ENCODE results near the gene GID8. TPM values are rescaled to one million over a fixed set of nuclear protein-coding genes. Genes with fewer than 3 reads are reported as not detected.

GID8 gene
- polyA plus RNA-seq, 1 donor from 2014 or later = 54.8 TPM

- H3K9me3 ChIP-seq (ENCODE audit: low read length) = no peaks in the 10 kb centered on the region
- H3K27ac ChIP-seq (ENCODE audit: low read length) = no peak overlapping the region
- H3F3A ChIP-seq (ENCODE audit: insufficient read depth, low read length, poor library complexity, severe bottlenecking) = no peaks in the 10 kb centered on the region
- no peak overlapping the region for H3K9ac ChIP-seq (ENCODE audit: low read length)
- H3K4me3 ChIP-seq (ENCODE audit: low read length) = no peak overlapping the region
- no peaks in the 10 kb centered on the region for H3K27me3 ChIP-seq (ENCODE audit: insufficient read depth, low read depth, low read length)
- no peaks in the 10 kb centered on the region for H3K79me2 ChIP-seq (replicated peaks; ENCODE audit: insufficient read depth, low read length)
- H3K4me2 ChIP-seq (ENCODE audit: low read length) = no peak overlapping the region
- no peak overlapping the region for H2AFZ ChIP-seq (ENCODE audit: low read depth, low read length)
- no peaks in the 10 kb centered on the region for H3K9me2 ChIP-seq (ENCODE audit: insufficient read depth, low read length)
- H3K36me3 ChIP-seq (ENCODE audit: insufficient read depth, low read length) = no peaks in the 10 kb centered on the region
- no peak for TF ChIP-seq POLR2AphosphoS5 (IDR thresholded peaks at IDR 0.05)
- TF ChIP-seq RAD21 (conservative IDR thresholded peaks at IDR 0.05) = no peak
- no peak for TF ChIP-seq EP300 (conservative IDR thresholded peaks at IDR 0.05; ENCODE audit: poor library complexity, severe bottlenecking)
- no peak for TF ChIP-seq REST (IDR thresholded peaks at IDR 0.05; ENCODE audit: borderline replicate concordance)
- TF ChIP-seq CTCF (IDR thresholded peaks at IDR 0.05; ENCODE audit: poor library complexity, severe bottlenecking) = no peak
- TF ChIP-seq TAF1 (IDR thresholded peaks at IDR 0.05; ENCODE audit: low read depth) = no peak
- TF ChIP-seq EZH2 (IDR thresholded peaks at IDR 0.05; ENCODE audit: borderline replicate concordance, insufficient read depth, low read length, poor library complexity, severe bottlenecking) = no peak
- no peak for TF ChIP-seq MXI1 (conservative IDR thresholded peaks at IDR 0.05; ENCODE audit: poor library complexity, severe bottlenecking)
- no peak for TF ChIP-seq SMC3 (conservative IDR thresholded peaks at IDR 0.05; ENCODE audit: poor library complexity)
- H4K20me1 ChIP-seq (ENCODE audit: insufficient read depth) = no peaks in the 10 kb centered on the region
These were observed 17.8 kb downstream of the GID8 start for GRCh38 chr20:62955519-62956386.

GRCh38 chr20:62956387-62957135, 18.6 kb downstream of the GID8 start:
- Histone ChIP-seq H3K4me2 (ENCODE audit: low read length) (no peak overlapping the region), H3K9me3 (ENCODE audit: low read length) (no peaks in the 10 kb centered on the region), H3K36me3 (ENCODE audit: insufficient read depth, low read length) (no peaks in the 10 kb centered on the region), H3K79me2 (replicated peaks; ENCODE audit: insufficient read depth, low read length) (no peaks in the 10 kb centered on the region), H3K4me3 (ENCODE audit: low read length) (no peak overlapping the region), H2AFZ (ENCODE audit: low read depth, low read length) (no peak overlapping the region), H3F3A (ENCODE audit: insufficient read depth, low read length, poor library complexity, severe bottlenecking) (no peaks in the 10 kb centered on the region), H4K20me1 (ENCODE audit: insufficient read depth) (no peaks in the 10 kb centered on the region), H3K27me3 (ENCODE audit: insufficient read depth, low read depth, low read length) (no peaks in the 10 kb centered on the region), H3K9me2 (ENCODE audit: insufficient read depth, low read length) (no peaks in the 10 kb centered on the region), H3K27ac (ENCODE audit: low read length) (no peak overlapping the region), H3K9ac (ENCODE audit: low read length) (no peak overlapping the region)
- TF ChIP-seq SMC3 (conservative IDR thresholded peaks at IDR 0.05; ENCODE audit: poor library complexity) (no peak), CTCF (IDR thresholded peaks at IDR 0.05; ENCODE audit: poor library complexity, severe bottlenecking) (no peak), RAD21 (conservative IDR thresholded peaks at IDR 0.05) (no peak), TAF1 (IDR thresholded peaks at IDR 0.05; ENCODE audit: low read depth) (no peak), MXI1 (conservative IDR thresholded peaks at IDR 0.05; ENCODE audit: poor library complexity, severe bottlenecking) (no peak), EP300 (conservative IDR thresholded peaks at IDR 0.05; ENCODE audit: poor library complexity, severe bottlenecking) (no peak)
